ENCODE measurements around the gene AHCYL1. TPM values are rescaled to one million over a fixed set of nuclear protein-coding genes. Genes with fewer than 3 reads are reported as not detected.

AHCYL1 gene
- total RNA-seq, 1 experiment from 2014 or later: 89.0 TPM

- Histone ChIP-seq H2AFZ (ENCODE audit: low read length) (no peak overlapping the region), H2BK120ac (ENCODE audit: low read depth, low read length, poor library complexity, severe bottlenecking) (no peak overlapping the region), H4K20me1 (ENCODE audit: control insufficient read depth, insufficient read depth, insufficient read length) (no peaks in the 10 kb centered on the region), H3K4me2 (ENCODE audit: insufficient read depth, insufficient read length, low read length) (no peak overlapping the region), H3K18ac (ENCODE audit: insufficient read length, low read depth, low read length) (no peak overlapping the region), H2AK5ac (ENCODE audit: insufficient read length, low read length) (no peak overlapping the region), H3K79me1 (ENCODE audit: insufficient read depth, low read depth, low read length, poor library complexity, severe bottlenecking) (no peaks in the 10 kb centered on the region), H4K8ac (replicated peaks; ENCODE audit: insufficient read length, low read depth, low read length) (no peak overlapping the region), H3K9me3 (ENCODE audit: control insufficient read depth, low read depth, low read length) (no peaks in the 10 kb centered on the region), H3K27ac (ENCODE audit: insufficient read length, low read depth, low read length) (no peak overlapping the region), H2BK5ac (ENCODE audit: insufficient read length, low read length) (no peak overlapping the region), H3T11ph (ENCODE audit: low read length) (no peak overlapping the region), H3K14ac (ENCODE audit: insufficient read depth, low read length) (no peak overlapping the region), H3K27me3 (ENCODE audit: insufficient read depth, low read length) (no peaks in the 10 kb centered on the region), H4K91ac (ENCODE audit: insufficient read length, low read depth, low read length) (no peak overlapping the region), H4K5ac (ENCODE audit: insufficient read length, low read depth, low read length) (no peak overlapping the region), H3K4me1 (ENCODE audit: insufficient read depth, low read length) (no peaks in the 10 kb centered on the region), H2BK12ac (ENCODE audit: insufficient read length, low read depth, low read length) (no peak overlapping the region), H3K23me2 (ENCODE audit: insufficient read length, low read depth, low read length, poor library complexity, severe bottlenecking) (no peaks in the 10 kb centered on the region), H3K23ac (ENCODE audit: insufficient read length, low read depth, low read length) (no peak overlapping the region), H3K9ac (ENCODE audit: extremely low read depth, insufficient read length, low read length) (no peak overlapping the region), H3K4ac (ENCODE audit: low read depth, low read length) (no peak overlapping the region), H2BK15ac (ENCODE audit: low read depth, low read length) (no peak overlapping the region), H3K79me2 (ENCODE audit: insufficient read depth, low read length) (no peaks in the 10 kb centered on the region), H2BK20ac (ENCODE audit: low read depth, low read length, poor library complexity, severe bottlenecking) (no peak overlapping the region), H3K56ac (ENCODE audit: insufficient read length, low read depth, low read length) (no peak overlapping the region)
- no peak for DNase-seq
- Mint-ChIP-seq H3K36me3 (ENCODE audit: insufficient read depth in 1 of 3, low read depth in 3 of 3) (peaks cover 53 to 95% (median 86%) of the 10 kb centered on the region in 3 experiments; a peak in 6 of 7 replicates), H3K27ac (no peak overlapping the region), H3K27me3 (ENCODE audit: low read depth) (no peaks in the 10 kb centered on the region), H3K4me1 (no peaks in the 10 kb centered on the region), H3K4me3 (no peak overlapping the region), H3K9me3 (no peaks in the 10 kb centered on the region)
- WGBS (ENCODE audit: extremely low coverage, insufficient read length, low lambda C conversion rate): no CpG with 5 or more reads among the region's 1 CpG
- TF ChIP-seq CTCF (conservative IDR thresholded peaks at IDR 0.05): no peak
These were observed 35.2 kb downstream of the AHCYL1 start for GRCh38 chr1:110019770-110020169.

All from H9 (cell line).